ENCODE results near the gene TTC19. TPM values are rescaled to one million over a fixed set of nuclear protein-coding genes. Genes with fewer than 3 reads are reported as not detected.

The TTC19 gene
- total and polyA plus RNA-seq, 4 donors: 16.1 to 29.8 (median 24.6) TPM

DNA sequence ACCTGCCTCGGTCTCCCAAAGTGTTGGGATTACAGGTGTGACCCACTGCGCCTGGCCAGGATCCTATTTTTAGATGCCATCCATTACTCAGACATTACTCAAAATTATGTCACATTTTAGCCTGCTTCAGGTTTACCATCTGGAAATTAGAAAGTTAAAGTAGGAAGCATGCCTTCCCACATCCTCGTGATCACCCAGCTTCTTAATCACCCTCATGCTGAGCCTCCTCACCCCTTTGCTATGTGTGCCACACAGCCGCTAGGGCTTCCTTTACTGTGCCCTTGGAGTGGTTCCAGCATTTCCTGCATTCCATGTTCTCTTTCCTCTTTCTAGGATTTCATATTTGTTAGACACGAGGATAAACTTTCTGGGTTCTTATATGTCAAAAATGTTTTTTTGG is 45.4 kb upstream of the TTC19 start:
- WGBS: 76% methylated on average over 5 of the region's 5 CpGs
- Histone ChIP-seq H3K9me3 (ENCODE audit: control insufficient read depth in 4 of 4, low read length in 3 of 4) (no peaks in the 10 kb centered on the region), H3K27me3 (ENCODE audit: control insufficient read depth in 4 of 4, insufficient read depth in 4 of 4, low read length in 3 of 4) (no peaks in the 10 kb centered on the region), H3K4me3 (ENCODE audit: low read depth in 1 of 3, low read length in 3 of 3) (no peak overlapping the region), H3K4me1 (ENCODE audit: control insufficient read depth in 4 of 4, insufficient read depth in 4 of 4, low read length in 3 of 4) (no peaks in the 10 kb centered on the region), H3K27ac (ENCODE audit: low read depth in 1 of 2, low read length in 2 of 2) (no peak overlapping the region), H3K9ac (ENCODE audit: low read depth in 1 of 2, low read length in 2 of 2) (no peak overlapping the region), H3K36me3 (ENCODE audit: control insufficient read depth in 4 of 4, insufficient read depth in 3 of 4, low read depth in 1 of 4, low read length in 3 of 4) (no peaks in the 10 kb centered on the region)
- TF ChIP-seq, protein P1, sequence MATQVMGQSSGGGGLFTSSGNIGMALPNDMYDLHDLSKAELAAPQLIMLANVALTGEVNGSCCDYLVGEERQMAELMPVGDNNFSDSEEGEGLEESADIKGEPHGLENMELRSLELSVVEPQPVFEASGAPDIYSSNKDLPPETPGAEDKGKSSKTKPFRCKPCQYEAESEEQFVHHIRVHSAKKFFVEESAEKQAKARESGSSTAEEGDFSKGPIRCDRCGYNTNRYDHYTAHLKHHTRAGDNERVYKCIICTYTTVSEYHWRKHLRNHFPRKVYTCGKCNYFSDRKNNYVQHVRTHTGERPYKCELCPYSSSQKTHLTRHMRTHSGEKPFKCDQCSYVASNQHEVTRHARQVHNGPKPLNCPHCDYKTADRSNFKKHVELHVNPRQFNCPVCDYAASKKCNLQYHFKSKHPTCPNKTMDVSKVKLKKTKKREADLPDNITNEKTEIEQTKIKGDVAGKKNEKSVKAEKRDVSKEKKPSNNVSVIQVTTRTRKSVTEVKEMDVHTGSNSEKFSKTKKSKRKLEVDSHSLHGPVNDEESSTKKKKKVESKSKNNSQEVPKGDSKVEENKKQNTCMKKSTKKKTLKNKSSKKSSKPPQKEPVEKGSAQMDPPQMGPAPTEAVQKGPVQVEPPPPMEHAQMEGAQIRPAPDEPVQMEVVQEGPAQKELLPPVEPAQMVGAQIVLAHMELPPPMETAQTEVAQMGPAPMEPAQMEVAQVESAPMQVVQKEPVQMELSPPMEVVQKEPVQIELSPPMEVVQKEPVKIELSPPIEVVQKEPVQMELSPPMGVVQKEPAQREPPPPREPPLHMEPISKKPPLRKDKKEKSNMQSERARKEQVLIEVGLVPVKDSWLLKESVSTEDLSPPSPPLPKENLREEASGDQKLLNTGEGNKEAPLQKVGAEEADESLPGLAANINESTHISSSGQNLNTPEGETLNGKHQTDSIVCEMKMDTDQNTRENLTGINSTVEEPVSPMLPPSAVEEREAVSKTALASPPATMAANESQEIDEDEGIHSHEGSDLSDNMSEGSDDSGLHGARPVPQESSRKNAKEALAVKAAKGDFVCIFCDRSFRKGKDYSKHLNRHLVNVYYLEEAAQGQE (IDR thresholded peaks at IDR 0.05): no peak
- TF ChIP-seq, protein P2, sequence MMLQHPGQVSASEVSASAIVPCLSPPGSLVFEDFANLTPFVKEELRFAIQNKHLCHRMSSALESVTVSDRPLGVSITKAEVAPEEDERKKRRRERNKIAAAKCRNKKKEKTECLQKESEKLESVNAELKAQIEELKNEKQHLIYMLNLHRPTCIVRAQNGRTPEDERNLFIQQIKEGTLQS (IDR thresholded peaks at IDR 0.05): no peak
- TF ChIP-seq NR2F2 (IDR thresholded peaks at IDR 0.05) (no peak), EGR1 (IDR thresholded peaks at IDR 0.05; ENCODE audit: low read depth in 2 of 2) (no peak), RXRA (IDR thresholded peaks at IDR 0.05) (no peak)
- TF ChIP-seq, protein P3, sequence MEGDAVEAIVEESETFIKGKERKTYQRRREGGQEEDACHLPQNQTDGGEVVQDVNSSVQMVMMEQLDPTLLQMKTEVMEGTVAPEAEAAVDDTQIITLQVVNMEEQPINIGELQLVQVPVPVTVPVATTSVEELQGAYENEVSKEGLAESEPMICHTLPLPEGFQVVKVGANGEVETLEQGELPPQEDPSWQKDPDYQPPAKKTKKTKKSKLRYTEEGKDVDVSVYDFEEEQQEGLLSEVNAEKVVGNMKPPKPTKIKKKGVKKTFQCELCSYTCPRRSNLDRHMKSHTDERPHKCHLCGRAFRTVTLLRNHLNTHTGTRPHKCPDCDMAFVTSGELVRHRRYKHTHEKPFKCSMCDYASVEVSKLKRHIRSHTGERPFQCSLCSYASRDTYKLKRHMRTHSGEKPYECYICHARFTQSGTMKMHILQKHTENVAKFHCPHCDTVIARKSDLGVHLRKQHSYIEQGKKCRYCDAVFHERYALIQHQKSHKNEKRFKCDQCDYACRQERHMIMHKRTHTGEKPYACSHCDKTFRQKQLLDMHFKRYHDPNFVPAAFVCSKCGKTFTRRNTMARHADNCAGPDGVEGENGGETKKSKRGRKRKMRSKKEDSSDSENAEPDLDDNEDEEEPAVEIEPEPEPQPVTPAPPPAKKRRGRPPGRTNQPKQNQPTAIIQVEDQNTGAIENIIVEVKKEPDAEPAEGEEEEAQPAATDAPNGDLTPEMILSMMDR (IDR thresholded peaks at IDR 0.05; ENCODE audit: low read depth, low read length, missing input control): no peak
- no peak for DNase-seq (ENCODE audit: low spot score)

DNA sequence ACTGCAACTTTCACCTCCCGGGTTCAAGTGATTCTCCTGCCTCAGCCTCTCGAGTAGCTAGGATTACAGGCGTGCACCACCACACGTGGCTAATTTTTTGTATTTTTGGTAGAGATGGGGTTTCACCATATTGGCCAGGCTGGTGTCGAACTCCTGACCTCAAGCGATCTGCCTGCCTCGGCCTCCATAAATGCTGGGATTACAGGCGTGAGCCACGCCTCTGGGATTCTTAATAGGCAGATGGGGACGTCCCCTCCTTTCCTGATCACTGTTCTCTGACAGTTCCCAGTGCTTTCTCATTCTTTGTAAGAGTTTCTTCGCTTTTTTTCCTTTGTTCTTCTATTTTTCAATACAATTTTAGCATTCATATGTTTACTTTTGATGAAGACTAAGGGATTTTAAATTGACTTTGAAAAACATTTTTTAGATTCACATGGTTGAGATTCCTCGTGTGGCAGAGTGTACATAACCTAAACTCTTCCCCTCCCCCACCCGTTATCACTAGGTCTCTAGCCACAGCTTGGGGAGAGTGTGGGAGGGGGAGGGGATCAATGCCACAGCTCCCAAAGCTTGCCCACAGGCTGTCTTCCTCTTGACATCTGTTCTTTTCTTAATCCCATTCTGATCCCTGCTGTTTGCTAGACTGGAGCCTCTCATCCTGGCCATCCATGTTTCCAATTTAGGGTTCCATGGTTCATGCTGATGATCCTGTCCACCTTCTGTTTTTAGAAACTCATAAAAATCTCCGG is 43.7 kb upstream of the TTC19 start:
- Histone ChIP-seq H3K9ac (ENCODE audit: low read depth in 1 of 2, low read length in 2 of 2) (no peak overlapping the region), H3K27ac (ENCODE audit: low read depth in 1 of 2, low read length in 2 of 2) (no peak overlapping the region), H3K4me1 (ENCODE audit: control insufficient read depth in 4 of 4, insufficient read depth in 4 of 4, low read length in 3 of 4) (no peaks in the 10 kb centered on the region), H3K9me3 (ENCODE audit: control insufficient read depth in 4 of 4, low read length in 3 of 4) (no peaks in the 10 kb centered on the region), H3K36me3 (ENCODE audit: control insufficient read depth in 4 of 4, insufficient read depth in 3 of 4, low read depth in 1 of 4, low read length in 3 of 4) (no peaks in the 10 kb centered on the region), H3K27me3 (ENCODE audit: control insufficient read depth in 4 of 4, insufficient read depth in 4 of 4, low read length in 3 of 4) (no peaks in the 10 kb centered on the region), H3K4me3 (ENCODE audit: low read depth in 1 of 3, low read length in 3 of 3) (no peak overlapping the region)
- DNase-seq (ENCODE audit: low spot score): no peak
- 79% methylated on average over 14 of the region's 14 CpGs for WGBS
- TF ChIP-seq FOXA2 (IDR thresholded peaks at IDR 0.05) (no peak), GABPA (IDR thresholded peaks at IDR 0.05 in 1 of 2, conservative IDR thresholded peaks at IDR 0.05 in 1 of 2) (no peak), JUND (IDR thresholded peaks at IDR 0.05) (no peak), FOXA1 (IDR thresholded peaks at IDR 0.05) (no peak), EGR1 (IDR thresholded peaks at IDR 0.05; ENCODE audit: low read depth in 2 of 2) (no peak), TAF1 (conservative IDR thresholded peaks at IDR 0.05) (no peak), HNF4G (IDR thresholded peaks at IDR 0.05) (no peak), SP1 (IDR thresholded peaks at IDR 0.05) (no peak), RXRA (IDR thresholded peaks at IDR 0.05) (no peak), RAD21 (IDR thresholded peaks at IDR 0.05) (no peak)
- TF ChIP-seq, protein P2 (IDR thresholded peaks at IDR 0.05): no peak
- TF ChIP-seq, protein P1 (IDR thresholded peaks at IDR 0.05): no peak
- TF ChIP-seq, protein P4, sequence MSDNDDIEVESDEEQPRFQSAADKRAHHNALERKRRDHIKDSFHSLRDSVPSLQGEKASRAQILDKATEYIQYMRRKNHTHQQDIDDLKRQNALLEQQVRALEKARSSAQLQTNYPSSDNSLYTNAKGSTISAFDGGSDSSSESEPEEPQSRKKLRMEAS (IDR thresholded peaks at IDR 0.05): no peak
- TF ChIP-seq, protein P3 (IDR thresholded peaks at IDR 0.05; ENCODE audit: low read depth, low read length, missing input control): no peak
- TF ChIP-seq, protein P5, sequence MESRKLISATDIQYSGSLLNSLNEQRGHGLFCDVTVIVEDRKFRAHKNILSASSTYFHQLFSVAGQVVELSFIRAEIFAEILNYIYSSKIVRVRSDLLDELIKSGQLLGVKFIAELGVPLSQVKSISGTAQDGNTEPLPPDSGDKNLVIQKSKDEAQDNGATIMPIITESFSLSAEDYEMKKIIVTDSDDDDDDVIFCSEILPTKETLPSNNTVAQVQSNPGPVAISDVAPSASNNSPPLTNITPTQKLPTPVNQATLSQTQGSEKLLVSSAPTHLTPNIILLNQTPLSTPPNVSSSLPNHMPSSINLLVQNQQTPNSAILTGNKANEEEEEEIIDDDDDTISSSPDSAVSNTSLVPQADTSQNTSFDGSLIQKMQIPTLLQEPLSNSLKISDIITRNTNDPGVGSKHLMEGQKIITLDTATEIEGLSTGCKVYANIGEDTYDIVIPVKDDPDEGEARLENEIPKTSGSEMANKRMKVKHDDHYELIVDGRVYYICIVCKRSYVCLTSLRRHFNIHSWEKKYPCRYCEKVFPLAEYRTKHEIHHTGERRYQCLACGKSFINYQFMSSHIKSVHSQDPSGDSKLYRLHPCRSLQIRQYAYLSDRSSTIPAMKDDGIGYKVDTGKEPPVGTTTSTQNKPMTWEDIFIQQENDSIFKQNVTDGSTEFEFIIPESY (IDR thresholded peaks at IDR 0.05): no peak

Measured in liver (tissue), 9 donors.